ENCODE results near the gene RXRA.

RXRA gene

DNA sequence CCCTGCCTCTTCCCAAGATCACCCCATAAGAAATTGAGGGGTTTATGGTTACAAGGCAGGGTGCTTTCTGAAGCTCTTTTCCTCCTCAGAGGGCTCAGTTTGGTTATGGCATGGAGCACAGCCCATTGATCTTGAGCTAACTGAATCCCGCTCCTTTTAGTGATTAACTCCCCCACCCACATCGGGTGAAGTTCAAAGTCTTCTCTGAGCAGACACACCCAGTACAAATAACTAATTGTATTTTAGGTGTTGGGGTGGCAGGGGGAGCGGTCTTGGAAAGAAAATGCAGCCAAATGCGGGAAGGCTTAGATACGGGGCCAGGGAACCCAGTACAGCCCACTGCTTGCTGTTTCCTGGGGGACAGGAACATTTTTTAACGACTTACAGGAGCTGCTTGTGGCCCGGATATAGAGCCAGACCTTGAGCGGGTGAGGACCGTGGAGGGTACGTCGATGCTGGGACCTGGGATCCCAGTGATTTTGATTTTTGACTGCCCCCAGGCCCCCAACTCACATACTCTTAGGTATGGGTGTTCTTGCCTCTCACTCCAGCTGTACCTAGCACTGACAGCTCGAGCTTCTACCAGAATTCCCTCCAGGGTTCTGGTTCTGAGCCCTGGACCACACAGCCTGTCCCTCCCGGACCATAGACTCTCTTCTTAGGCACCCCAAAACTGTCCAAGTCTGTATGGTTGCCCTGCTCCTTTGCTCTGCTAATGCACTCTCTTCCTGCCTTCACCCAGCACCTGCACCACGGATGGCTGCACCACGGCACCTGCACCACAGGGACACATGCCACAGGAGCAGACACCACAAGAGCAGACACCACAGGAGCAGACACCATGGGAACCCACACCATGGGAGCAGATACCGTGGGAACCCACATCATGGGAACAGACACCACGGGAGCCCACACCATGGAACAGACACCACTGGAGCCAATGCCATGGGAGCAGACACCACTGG is 18.3 kb upstream of the RXRA start:
- no peak for TF ChIP-seq TAF1 (IDR thresholded peaks at IDR 0.05; ENCODE audit: borderline replicate concordance, insufficient read depth, low read length)
- no peak for TF ChIP-seq POLR2AphosphoS5 (IDR thresholded peaks at IDR 0.05; ENCODE audit: low read depth, low read length)
- no peak for TF ChIP-seq SIN3A (IDR thresholded peaks at IDR 0.05; ENCODE audit: borderline replicate concordance, insufficient read depth, low read length)
- TF ChIP-seq, protein P1, sequence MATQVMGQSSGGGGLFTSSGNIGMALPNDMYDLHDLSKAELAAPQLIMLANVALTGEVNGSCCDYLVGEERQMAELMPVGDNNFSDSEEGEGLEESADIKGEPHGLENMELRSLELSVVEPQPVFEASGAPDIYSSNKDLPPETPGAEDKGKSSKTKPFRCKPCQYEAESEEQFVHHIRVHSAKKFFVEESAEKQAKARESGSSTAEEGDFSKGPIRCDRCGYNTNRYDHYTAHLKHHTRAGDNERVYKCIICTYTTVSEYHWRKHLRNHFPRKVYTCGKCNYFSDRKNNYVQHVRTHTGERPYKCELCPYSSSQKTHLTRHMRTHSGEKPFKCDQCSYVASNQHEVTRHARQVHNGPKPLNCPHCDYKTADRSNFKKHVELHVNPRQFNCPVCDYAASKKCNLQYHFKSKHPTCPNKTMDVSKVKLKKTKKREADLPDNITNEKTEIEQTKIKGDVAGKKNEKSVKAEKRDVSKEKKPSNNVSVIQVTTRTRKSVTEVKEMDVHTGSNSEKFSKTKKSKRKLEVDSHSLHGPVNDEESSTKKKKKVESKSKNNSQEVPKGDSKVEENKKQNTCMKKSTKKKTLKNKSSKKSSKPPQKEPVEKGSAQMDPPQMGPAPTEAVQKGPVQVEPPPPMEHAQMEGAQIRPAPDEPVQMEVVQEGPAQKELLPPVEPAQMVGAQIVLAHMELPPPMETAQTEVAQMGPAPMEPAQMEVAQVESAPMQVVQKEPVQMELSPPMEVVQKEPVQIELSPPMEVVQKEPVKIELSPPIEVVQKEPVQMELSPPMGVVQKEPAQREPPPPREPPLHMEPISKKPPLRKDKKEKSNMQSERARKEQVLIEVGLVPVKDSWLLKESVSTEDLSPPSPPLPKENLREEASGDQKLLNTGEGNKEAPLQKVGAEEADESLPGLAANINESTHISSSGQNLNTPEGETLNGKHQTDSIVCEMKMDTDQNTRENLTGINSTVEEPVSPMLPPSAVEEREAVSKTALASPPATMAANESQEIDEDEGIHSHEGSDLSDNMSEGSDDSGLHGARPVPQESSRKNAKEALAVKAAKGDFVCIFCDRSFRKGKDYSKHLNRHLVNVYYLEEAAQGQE (IDR thresholded peaks at IDR 0.05; ENCODE audit: insufficient read depth in 1 of 2, low read depth in 2 of 2, low read length in 2 of 2), result no peak
- TF ChIP-seq FOXP2 (optimal IDR thresholded peaks at IDR 0.05; ENCODE audit: borderline replicate concordance, extremely low read depth, extremely low read length, insufficient read depth), result no peak

DNA sequence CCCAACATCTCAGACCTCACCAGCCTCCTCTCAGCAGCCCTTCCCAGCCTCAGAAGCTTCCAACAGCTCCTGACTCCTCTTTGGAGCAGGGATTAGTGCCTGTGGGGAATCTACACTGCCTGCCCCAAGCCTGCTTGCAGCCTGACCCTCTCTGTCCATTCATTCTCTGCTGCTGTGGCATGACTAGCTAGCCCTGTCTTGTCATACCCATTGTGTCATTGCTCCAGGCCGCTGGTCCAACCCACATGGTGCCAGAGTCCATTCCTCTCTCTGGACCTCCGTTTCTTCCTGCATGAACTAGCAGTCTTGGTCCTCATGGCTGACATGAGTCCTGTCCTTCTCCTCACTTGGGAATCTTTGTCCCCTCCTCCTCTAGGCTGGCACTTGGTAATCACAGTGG is 12.8 kb upstream of the RXRA start:
- TF ChIP-seq SIN3A (IDR thresholded peaks at IDR 0.05; ENCODE audit: borderline replicate concordance, insufficient read depth, low read length) (no peak), TAF1 (IDR thresholded peaks at IDR 0.05; ENCODE audit: borderline replicate concordance, insufficient read depth, low read length) (no peak), POLR2AphosphoS5 (IDR thresholded peaks at IDR 0.05; ENCODE audit: low read depth, low read length) (no peak), FOXP2 (optimal IDR thresholded peaks at IDR 0.05; ENCODE audit: borderline replicate concordance, extremely low read depth, extremely low read length, insufficient read depth) (no peak)
- TF ChIP-seq, protein P1 (IDR thresholded peaks at IDR 0.05; ENCODE audit: insufficient read depth in 1 of 2, low read depth in 2 of 2, low read length in 2 of 2), result no peak

DNA sequence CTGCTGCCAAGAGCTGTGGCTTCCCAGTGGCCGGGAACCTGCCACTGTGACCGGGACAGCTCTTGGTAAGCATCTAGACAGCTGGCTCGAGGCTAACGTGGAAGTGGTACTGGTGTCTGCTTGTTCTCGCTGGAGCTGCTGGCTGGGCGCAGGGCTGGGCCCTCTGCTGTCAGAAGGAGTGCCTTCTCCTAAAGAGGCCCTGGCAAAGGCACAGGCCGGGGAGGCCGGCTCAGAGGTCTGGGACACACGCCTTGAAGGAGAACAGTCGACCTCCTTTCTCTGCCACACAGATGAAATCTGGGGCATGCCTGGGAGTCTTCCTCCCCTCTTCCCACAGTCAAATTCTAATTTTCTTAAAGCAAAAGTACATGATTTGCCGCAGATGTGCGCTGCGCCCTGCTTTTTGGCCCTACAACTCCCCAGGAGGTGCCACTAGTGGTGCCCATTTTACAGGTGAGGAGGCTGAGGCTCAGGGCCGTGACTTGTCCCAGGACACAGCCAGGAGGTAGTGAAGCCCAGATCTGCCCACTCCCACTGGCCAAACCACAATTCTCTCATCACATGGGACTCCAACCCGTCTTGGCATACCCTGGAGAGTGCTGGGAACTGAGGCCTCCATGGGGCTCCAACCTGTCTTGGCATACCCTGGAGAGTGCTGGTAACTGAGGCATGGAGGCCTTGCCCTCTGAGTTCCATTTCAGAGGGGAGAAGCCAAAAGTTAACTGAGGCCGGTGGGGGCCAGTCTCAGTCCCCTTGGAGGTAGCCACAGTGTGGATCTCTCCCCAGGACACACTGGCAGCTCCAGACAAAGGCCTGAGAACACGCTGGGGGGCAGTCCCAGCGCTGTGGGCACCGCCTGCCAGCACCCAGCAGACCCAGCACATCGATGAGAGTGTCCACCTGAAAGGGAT is 12.0 kb upstream of the RXRA start:
- no peak for TF ChIP-seq SIN3A (IDR thresholded peaks at IDR 0.05; ENCODE audit: borderline replicate concordance, insufficient read depth, low read length)
- no peak for TF ChIP-seq TAF1 (IDR thresholded peaks at IDR 0.05; ENCODE audit: borderline replicate concordance, insufficient read depth, low read length)
- TF ChIP-seq FOXP2 (optimal IDR thresholded peaks at IDR 0.05; ENCODE audit: borderline replicate concordance, extremely low read depth, extremely low read length, insufficient read depth), result no peak
- TF ChIP-seq, protein P1 (IDR thresholded peaks at IDR 0.05; ENCODE audit: insufficient read depth in 1 of 2, low read depth in 2 of 2, low read length in 2 of 2), result no peak
- TF ChIP-seq POLR2AphosphoS5 (IDR thresholded peaks at IDR 0.05; ENCODE audit: low read depth, low read length), result no peak

DNA sequence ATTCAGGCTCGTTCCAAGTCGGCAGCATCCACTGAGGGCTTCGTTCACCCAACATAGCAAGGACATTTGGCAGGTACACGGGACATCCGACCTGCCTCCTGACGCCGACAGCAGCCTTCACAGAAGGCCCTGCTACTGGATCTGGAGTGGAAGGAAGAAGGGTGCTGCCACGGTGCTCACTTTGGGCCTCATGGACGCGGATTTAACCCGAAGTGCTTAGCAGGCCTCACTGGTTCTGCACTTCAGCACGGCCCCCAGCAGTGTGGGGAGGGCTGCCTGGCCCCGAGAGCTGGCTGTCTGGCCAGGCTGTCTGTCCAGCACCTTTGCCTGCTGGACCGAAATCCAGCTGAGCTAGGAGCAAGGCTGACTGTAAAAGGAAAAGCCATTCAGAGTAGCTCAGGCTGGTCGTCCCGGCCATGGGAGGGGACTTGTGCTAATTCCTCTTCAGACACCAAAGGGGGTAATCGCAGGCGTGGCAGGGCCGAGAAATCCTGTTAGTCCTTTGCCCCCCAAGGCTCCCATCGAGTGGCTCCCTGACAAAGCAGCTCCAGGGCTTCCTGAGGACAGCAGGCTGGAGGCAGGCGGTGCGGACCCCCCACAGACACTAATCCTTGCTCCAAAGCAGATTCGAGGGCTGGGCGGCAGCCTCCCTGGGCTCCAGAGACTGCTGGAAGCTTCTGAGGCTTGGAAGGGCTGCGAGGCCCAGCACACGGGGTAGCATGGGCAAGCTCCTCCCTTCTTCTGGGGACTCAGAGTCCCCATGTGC is 11.1 kb upstream of the RXRA start:
- TF ChIP-seq FOXP2 (optimal IDR thresholded peaks at IDR 0.05; ENCODE audit: borderline replicate concordance, extremely low read depth, extremely low read length, insufficient read depth) (no peak), POLR2AphosphoS5 (IDR thresholded peaks at IDR 0.05; ENCODE audit: low read depth, low read length) (no peak), SIN3A (IDR thresholded peaks at IDR 0.05; ENCODE audit: borderline replicate concordance, insufficient read depth, low read length) (no peak), TAF1 (IDR thresholded peaks at IDR 0.05; ENCODE audit: borderline replicate concordance, insufficient read depth, low read length) (no peak)
- TF ChIP-seq, protein P1 (IDR thresholded peaks at IDR 0.05; ENCODE audit: insufficient read depth in 1 of 2, low read depth in 2 of 2, low read length in 2 of 2), result no peak
